Tibial nerve (tissue), 4 donors: ENCODE results near the gene ZNF587B. TPM values are rescaled to one million over a fixed set of nuclear protein-coding genes. Genes with fewer than 3 reads are reported as not detected.
"Not testable (repeated sequence)": the region's sequence is repeated elsewhere in the genome, so short reads cannot be mapped to it uniquely, and the experiment has no call there.

Source experiments
- DNase-seq, 2 donors: peaks; one replicate each; pipeline ENCODE4 v3.0.0-alpha.2; 2019; ENCODE audit warnings: low spot score in 2 of 2
- H3K27ac ChIP-seq, 4 donors: fragments of 200-600 bp; sonication (generic) in 3 of 4; one replicate each; pipeline ENCODE4 v1.5.1; 2017 to 2019; ENCODE audit warnings: mild to moderate bottlenecking in 1 of 4
- H3K27me3 ChIP-seq, 2 donors: fragments of 200-600 bp; sonication (generic) in 1 of 2; one replicate each; pipeline versions ENCODE4 v1.5.1 to v1.6.0; 2017 to 2019
- H3K36me3 ChIP-seq, 3 donors: fragments of 200-600 bp; sonication (generic); one replicate each; pipeline ENCODE4 v1.5.1; 2018 to 2019
- H3K4me1 ChIP-seq, 4 donors: fragments of 200-600 bp; sonication (generic) in 3 of 4; one replicate each; pipeline ENCODE4 v1.5.1; 2017 to 2019
- H3K4me3 ChIP-seq, 4 donors: fragments of 200-600 bp; sonication (generic) in 3 of 4; one replicate each; pipeline ENCODE4 v1.5.1; 2017 to 2019; ENCODE audit warnings: mild to moderate bottlenecking in 1 of 4, moderate library complexity in 1 of 4
- H3K9me3 ChIP-seq, 4 donors: fragments of 200-600 bp; sonication (generic) in 3 of 4; one replicate each; pipeline ENCODE4 v1.5.1; 2017 to 2019
- CTCF ChIP-seq, 5 experiments: fragments of 200-600 bp in 3 of 5; fragments of 450-650 bp in 2 of 5; sonication (generic) in 3 of 5; IDR thresholded peaks; one replicate each; pipeline ENCODE4 v1.5.1; 2016 to 2019; ENCODE audit warnings: antibody characterized with exemption in 5 of 5, mild to moderate bottlenecking in 3 of 5, moderate library complexity in 2 of 5
- EP300 ChIP-seq, 2 donors: sonication (generic); formaldehyde crosslinking; IDR thresholded peaks; one replicate each; pipeline ENCODE4 v1.6.1; 2017; ENCODE audit warnings: antibody characterized with exemption in 2 of 2, mild to moderate bottlenecking in 1 of 2
- POLR2A ChIP-seq, 2 donors: fragments of 450-650 bp; IDR thresholded peaks; one replicate each; pipeline ENCODE4 v1.6.1; 2017; ENCODE audit warnings: antibody characterized with exemption in 2 of 2, mild to moderate bottlenecking in 2 of 2, moderate library complexity in 2 of 2
- WGBS, 2 donors: methylation state at CpG; one replicate each; pipeline ENCODE4 v1.1.5; 2018; 5-methylcytosine and 5-hydroxymethylcytosine counted together
- total RNA-seq, 4 donors: library from RNA; depleted of rRNA; stranded (reverse); fragments of >200 nt; gene quantifications; one replicate each; pipeline ENCODE4 v1.1.0, GENCODE V29; 2016

Gene ZNF587B
- total RNA-seq, 4 donors from 2014 or later = 8.5 to 14.9 (median 10.1) TPM

- Histone ChIP-seq H3K4me1 (peaks cover 0 to 9% (median 0%) of the 10 kb centered on the region in 4 donors), H3K4me3 (no peak overlapping the region), H3K36me3 (peaks cover 0 to 71% (median 0%) of the 10 kb centered on the region in 3 donors), H3K9me3 (peaks cover 0 to 50% (median 0%) of the 10 kb centered on the region in 4 donors), H3K27ac (no peak overlapping the region), H3K27me3 (no peaks in the 10 kb centered on the region)
- WGBS, 2 donors = 69 to 78% methylated on average over 5 of the region's 5 CpGs
- TF ChIP-seq POLR2A (IDR thresholded peaks at IDR 0.05) (no peak), EP300 (IDR thresholded peaks at IDR 0.05) (no peak), CTCF (IDR thresholded peaks at IDR 0.05) (no peak)
- DNase-seq = no peak
These were observed 783 bp upstream of the ZNF587B start for GRCh38 chr19:57829316-57829715.

GRCh38 chr19:57836991-57837390 is 6.9 kb downstream of the ZNF587B start:
- H3K27ac ChIP-seq, H3K27me3 ChIP-seq, H3K4me1 ChIP-seq, DNase-seq, H3K4me3 ChIP-seq: not testable (repeated sequence)
- Histone ChIP-seq H3K36me3 (peaks cover 0 to 65% (median 0%) of the 10 kb centered on the region in 3 donors), H3K9me3 (peaks cover 0 to 42% (median 0%) of the 10 kb centered on the region in 4 donors)
- WGBS, 2 donors = 93 to 98% methylated on average over 5 of the region's 5 CpGs

- Histone ChIP-seq H3K36me3 (peaks cover 0 to 73% (median 0%) of the 10 kb centered on the region in 3 donors), H3K9me3 (peaks cover 0 to 50% (median 0%) of the 10 kb centered on the region in 4 donors)
- not testable (repeated sequence) for H3K4me3 ChIP-seq, H3K4me1 ChIP-seq, DNase-seq, H3K27me3 ChIP-seq, H3K27ac ChIP-seq
- 91 to 95% methylated on average over 5 of the region's 5 CpGs for WGBS, 2 donors
These were observed 8.6 kb downstream of the ZNF587B start for GRCh38 chr19:57838622-57839191.

GRCh38 chr19:57841122-57841763 is 11.1 kb downstream of the ZNF587B start:
- no peak for DNase-seq
- TF ChIP-seq CTCF (IDR thresholded peaks at IDR 0.05) (no peak), EP300 (IDR thresholded peaks at IDR 0.05) (no peak), POLR2A (IDR thresholded peaks at IDR 0.05) (no peak)
- H3K36me3 ChIP-seq = peaks cover 0 to 95% (median 0%) of the 10 kb centered on the region in 3 donors
- H3K27me3 ChIP-seq = no peaks in the 10 kb centered on the region
- peaks cover 0 to 76% (median 0%) of the 10 kb centered on the region in 4 donors for H3K9me3 ChIP-seq
- no peaks in the 10 kb centered on the region for H3K4me1 ChIP-seq
- no peak overlapping the region for H3K27ac ChIP-seq
- no peak overlapping the region for H3K4me3 ChIP-seq
- 61 to 69% methylated on average over 5 to 6 of the region's 6 CpGs for WGBS, 2 donors

GRCh38 chr19:57847164-57847563 is 17.1 kb downstream of the ZNF587B start:
- peaks cover 0 to 68% (median 0%) of the 10 kb centered on the region in 4 donors for H3K9me3 ChIP-seq
- DNase-seq, H3K4me1 ChIP-seq, H3K27ac ChIP-seq, H3K4me3 ChIP-seq, H3K27me3 ChIP-seq: not testable (repeated sequence)
- peaks cover 0 to 59% (median 0%) of the 10 kb centered on the region in 3 donors for H3K36me3 ChIP-seq
- WGBS, 2 donors = 74 to 85% methylated on average over 3 of the region's 3 CpGs

GRCh38 chr19:57849162-57849665 is 19.1 kb downstream of the ZNF587B start:
- not testable (repeated sequence) for H3K4me1 ChIP-seq, H3K27ac ChIP-seq, H3K27me3 ChIP-seq, DNase-seq
- peak overlapping the region in 3 of 4 donors; percentile 42 to 60 (median 57) for H3K4me3 ChIP-seq
- H3K9me3 ChIP-seq = peaks cover 0 to 71% (median 0%) of the 10 kb centered on the region in 4 donors
- H3K36me3 ChIP-seq = peaks cover 0 to 61% (median 0%) of the 10 kb centered on the region in 3 donors
- 76 to 77% methylated on average over 2 of the region's 2 CpGs for WGBS, 2 donors

- DNase-seq = peak in 1 of 2 donors; percentile 30
- Histone ChIP-seq H3K27ac (peak within 1 kb of the TSS in 2 of 4 donors; percentile 64 to 81), H3K4me3 (peak within 1 kb of the TSS; percentile 42 to 60 (median 51)), H3K9me3 (peaks cover 0 to 68% (median 0%) of the 10 kb centered on the region in 4 donors), H3K36me3 (peaks cover 0 to 58% (median 0%) of the 10 kb centered on the region in 3 donors)
- WGBS, 2 donors = 1% methylated on average over 30 to 40 of the region's 42 CpGs
- not testable (repeated sequence) for H3K27me3 ChIP-seq, H3K4me1 ChIP-seq
These were observed 19.8 kb downstream of the ZNF587B start, which contains the start of gene ZNF587 for GRCh38 chr19:57849666-57850473. Gene ZNF587, plus strand, starts transcription at chr19:57849859. Its CDS starts 180 bp downstream, at chr19:57850039.
